Ovary (tissue), 3 donors: ENCODE data around the gene IL12RB1.

Source experiments
- CTCF ChIP-seq, 3 donors: fragments of 450-650 bp in 2 of 3; fragments of 200-600 bp in 1 of 3; IDR thresholded peaks; one replicate each; pipeline versions ENCODE4 v1.5.1 to v1.8.0; 2016 to 2022; ENCODE audit warnings: antibody characterized with exemption in 3 of 3, mild to moderate bottlenecking in 1 of 3
- EP300 ChIP-seq: sonication (generic); formaldehyde crosslinking; IDR thresholded peaks from one replicate; pipeline ENCODE4 v1.6.1; 2017; ENCODE audit warnings: antibody characterized with exemption
- donor health status: DM: no; HTN: no; CAD: no.

GRCh38 chr19:18108897-18109296 is 22.2 kb upstream of the IL12RB1 start:
- TF ChIP-seq CTCF (IDR thresholded peaks at IDR 0.05) (no peak), EP300 (no peak)
